A549 (cell line): ENCODE data around the gene RHOC. TPM values are rescaled to one million over a fixed set of nuclear protein-coding genes. Genes with fewer than 3 reads are reported as not detected.

Source experiments
- ATAC-seq, 2 experiments: fragments of 200-7000 bp in 1 of 2; fragments of >200 bp in 1 of 2; cut with Nextera tagmentation in 1 of 2; cut with Tn5 transposase in 1 of 2; 3 replicates each; pipeline versions ENCODE4 v1.8.0 to v1.9.1; 2018 to 2020; ENCODE audit warnings: mild to moderate bottlenecking in 1 of 2, moderate library complexity in 1 of 2
- CTCF ChIA-PET: fragments of 300-600 bp; sonication (Branson Sonifier 250); formaldehyde crosslinking; extraction: SDS; loops from one replicate; lab custom pipeline; 2021; ENCODE audit warnings: antibody characterized with exemption, inconsistent platforms; lab: Yijun Ruan, JAX
- POLR2A ChIA-PET: fragments of 350-600 bp; formaldehyde crosslinking; extraction: SDS; loops from one replicate; lab custom pipeline; 2021; ENCODE audit warnings: antibody characterized with exemption, inconsistent platforms; lab: Yijun Ruan, JAX
- DNase-seq, 2 experiments: peaks; one replicate each; pipeline versions ENCODE4 v3.0.0 to v3.0.0-alpha.2; 2011 to 2016; ENCODE audit warnings: low read depth in 1 of 2, low spot score in 1 of 2
- FAIRE-seq: peaks from 2 replicates; lab custom pipeline; 2011; peaks lifted over from hg19 to GRCh38; lab: Jason Lieb, UNC
- H3K27ac ChIP-seq, 2 experiments: fragments of >200 bp; sonication (Bioruptor Twin); formaldehyde crosslinking; 3 replicates each; pipeline ENCODE4 v1.5.1; 2016 to 2017
- H3K4me1 ChIP-seq: fragments of >200 bp; sonication (Bioruptor Twin); formaldehyde crosslinking; 3 replicates; pipeline ENCODE4 v1.6.1; 2016
- H3K4me2 ChIP-seq: fragments of >200 bp; sonication (Bioruptor Twin); formaldehyde crosslinking; 3 replicates; pipeline ENCODE4 v1.6.1; 2016
- H3K4me3 ChIP-seq: fragments of >200 bp; sonication (Bioruptor Twin); formaldehyde crosslinking; 3 replicates; pipeline ENCODE4 v1.5.1; 2016
- H3K9me3 ChIP-seq: fragments of >200 bp; sonication (Bioruptor Twin); formaldehyde crosslinking; 3 replicates; pipeline ENCODE4 v1.6.1; 2016
- ATOH8 ChIP-seq: fragments of 250-450 bp; sonication (Bioruptor Pico); IDR thresholded peaks from 2 replicates; pipeline ENCODE4 v1.5.0; 2020; ENCODE audit warnings: low read depth, mild to moderate bottlenecking, moderate library complexity
- CHD2 ChIP-seq: fragments of 150-350 bp; IDR thresholded peaks from 2 replicates; pipeline ENCODE4 v1.6.1; 2014; ENCODE audit warnings: low read length; ENCODE audit not compliant: partially characterized antibody
- EHMT2 ChIP-seq: fragments of 200-600 bp; sonication (generic); IDR thresholded peaks from 2 replicates; pipeline ENCODE4 v1.6.1; 2016; ENCODE audit warnings: antibody characterized with exemption, low read depth, mild to moderate bottlenecking, moderate library complexity
- FOSB ChIP-seq: fragments of 250-450 bp; sonication (Bioruptor Pico); IDR thresholded peaks from 2 replicates; pipeline ENCODE4 v1.5.0; 2020; ENCODE audit warnings: mild to moderate bottlenecking, moderate library complexity
- FOSL2 ChIP-seq, 2 experiments: fragments of 450-650 bp in 1 of 2; fragments of >200 bp in 1 of 2; sonication (Bioruptor Twin) in 1 of 2; formaldehyde crosslinking; IDR thresholded peaks; 2 replicates each; pipeline versions ENCODE4 v1.5.0 to v1.6.1; 2016 to 2020; ENCODE audit warnings: mild to moderate bottlenecking in 1 of 2, moderate library complexity in 1 of 2
- GATA3 ChIP-seq: IDR thresholded peaks from 2 replicates; pipeline ENCODE4 v1.6.1; 2012; ENCODE audit warnings: borderline replicate concordance
- HDAC2 ChIP-seq: fragments of 200-600 bp; sonication (generic); IDR thresholded peaks from 2 replicates; pipeline ENCODE4 v1.6.1; 2016
- HMGXB4 ChIP-seq: fragments of 250-450 bp; sonication (Bioruptor Pico); IDR thresholded peaks from 2 replicates; pipeline ENCODE4 v1.5.0; 2021; ENCODE audit warnings: mild to moderate bottlenecking, moderate library complexity, borderline replicate concordance
- HOXA7 ChIP-seq: fragments of 250-450 bp; sonication (Bioruptor Pico); IDR thresholded peaks from 2 replicates; pipeline ENCODE4 v1.5.0; 2020; ENCODE audit warnings: mild to moderate bottlenecking, moderate library complexity
- HOXB5 ChIP-seq: fragments of 250-450 bp; sonication (Bioruptor Pico); IDR thresholded peaks from 2 replicates; pipeline ENCODE4 v1.5.0; 2020; ENCODE audit warnings: mild to moderate bottlenecking, moderate library complexity
- JUN ChIP-seq, 2 experiments: fragments of >200 bp; sonication (Bioruptor Twin); formaldehyde crosslinking; IDR thresholded peaks; 2 replicates in 1 of 2; 3 replicates in 1 of 2; pipeline ENCODE4 v1.6.1; 2016 to 2017
- JUNB ChIP-seq: fragments of >200 bp; sonication (Bioruptor Twin); formaldehyde crosslinking; IDR thresholded peaks from 2 replicates; pipeline ENCODE4 v1.6.1; 2016
- KDM1A ChIP-seq: fragments of 200-600 bp; sonication (generic); IDR thresholded peaks from 2 replicates; pipeline ENCODE4 v1.6.1; 2016; ENCODE audit warnings: low read depth, mild to moderate bottlenecking
- KDM5A ChIP-seq: fragments of 200-600 bp; sonication (generic); IDR thresholded peaks from 2 replicates; pipeline ENCODE4 v1.6.1; 2016; ENCODE audit warnings: antibody characterized with exemption, mild to moderate bottlenecking
- MAZ ChIP-seq: fragments of 150-350 bp; IDR thresholded peaks from 2 replicates; pipeline ENCODE4 v1.6.1; 2014; ENCODE audit warnings: antibody characterized with exemption, low read depth, low read length, borderline replicate concordance
- NPAS2 ChIP-seq: fragments of 250-450 bp; sonication (Bioruptor Pico); IDR thresholded peaks from 2 replicates; pipeline ENCODE4 v1.8.0; 2022; ENCODE audit warnings: mild to moderate bottlenecking, moderate library complexity, borderline replicate concordance
- NR3C1 ChIP-seq: fragments of >200 bp; sonication (Bioruptor Twin); formaldehyde crosslinking; IDR thresholded peaks from 3 replicates; pipeline ENCODE4 v1.6.1; 2017
- PBX3 ChIP-seq: IDR thresholded peaks from 2 replicates; pipeline ENCODE4 v1.6.1; 2012
- RAD21 ChIP-seq, 2 experiments: fragments of >200 bp in 1 of 2; sonication (Bioruptor Twin) in 1 of 2; formaldehyde crosslinking in 1 of 2; IDR thresholded peaks in 1 of 2; conservative IDR thresholded peaks in 1 of 2; 2 replicates in 1 of 2; 3 replicates in 1 of 2; pipeline ENCODE4 v1.6.1; 2012 to 2018; ENCODE audit warnings: inconsistent platforms in 1 of 2
- RCOR1 ChIP-seq: fragments of 150-350 bp; IDR thresholded peaks from 2 replicates; pipeline ENCODE4 v1.6.1; 2014; ENCODE audit warnings: antibody characterized with exemption, low read length, low read depth
- SMC3 ChIP-seq: fragments of >200 bp; sonication (Bioruptor Twin); formaldehyde crosslinking; IDR thresholded peaks from 3 replicates; pipeline ENCODE4 v1.6.1; 2018; ENCODE audit warnings: inconsistent platforms
- TFCP2L1 ChIP-seq: fragments of 250-450 bp; sonication (Bioruptor Pico); IDR thresholded peaks from 2 replicates; pipeline ENCODE4 v1.5.0; 2021; ENCODE audit warnings: mild to moderate bottlenecking
- ZNF302 ChIP-seq: fragments of 250-450 bp; sonication (Bioruptor Pico); IDR thresholded peaks from 2 replicates; pipeline ENCODE4 v1.9.0; 2021; ENCODE audit warnings: inconsistent platforms, mild to moderate bottlenecking, moderate library complexity
- WGBS: methylation state at CpG from one replicate; pipeline ENCODE4 v1.1.6; 2017; ENCODE audit errors: missing lambda C conversion rate; 5-methylcytosine and 5-hydroxymethylcytosine counted together
- polyA plus RNA-seq, 4 experiments: library from polyadenylated mRNA; depleted of rRNA in 3 of 4; stranded (reverse); fragments of >200 nt; fragmentation: RNase III in 1 of 4; extraction: RNeasy Plus Mini Kit Qiagen cat#74134 plus additional on column Dnase treatment in 1 of 4; gene quantifications; 2 replicates in 3 of 4; 3 replicates in 1 of 4; pipeline ENCODE4 v1.2.3, GENCODE V29; 2011 to 2017

The RHOC gene
- polyA plus RNA-seq, 2 of the 4 experiments (the other 2 are of a cell fraction), result 255 to 296 TPM

GRCh38 chr1:112715264-112716053 is 8.5 kb upstream of the RHOC start, which contains the start of gene PPM1J:
PPM1J (minus strand) TSS chr1:112715332; CDS start chr1:112715301, 31 bp downstream.
- Histone ChIP-seq H3K4me3 (peak within 1 kb of the TSS; percentile 72), H3K27ac (peak within 1 kb of the TSS; percentile 55 to 84; a peak in 5 of 6 replicates), H3K9me3 (no peaks in the 10 kb centered on the region), H3K4me1 (peaks cover 4% of the 10 kb centered on the region; the same call in 2 of the 3 replicates), H3K4me2 (peak within 1 kb of the TSS; percentile 96)
- POLR2A ChIA-PET, result interaction anchor here (0.7 to 1.9 kb wide), 5 partner anchors 9 to 358 kb away, joined by 3 to 12 read pairs (median 3); partner anchors contain the start of genes LRIG2, RHOC and SLC16A1
- WGBS, result 4% methylated on average over 5 of the region's 51 CpGs
- peak; percentile 79 to 85 for DNase-seq
- no peak for FAIRE-seq
- TF ChIP-seq KDM1A, result no peak
- TF ChIP-seq JUNB, result no peak
- no peak for TF ChIP-seq GATA3
- no peak for TF ChIP-seq NR3C1
- TF ChIP-seq HOXB5, result no peak
- peak; percentile 68 to 84 for ATAC-seq
- CTCF ChIA-PET, result interaction anchor here (0.6 to 18.0 kb wide), 50 partner anchors 8 to 963 kb away, joined by 3 to 576 read pairs (median 4); partner anchors contain the start of genes LRIG2, MOV10 and SLC16A1

- Histone ChIP-seq H3K4me3 (peak overlapping the region; percentile 72), H3K27ac (peak overlapping the region; percentile 55 to 84; a peak in 5 of 6 replicates), H3K4me2 (peak overlapping the region; percentile 96), H3K4me1 (peaks cover 4% of the 10 kb centered on the region; the same call in 2 of the 3 replicates), H3K9me3 (no peaks in the 10 kb centered on the region)
- TF ChIP-seq JUN (IDR thresholded peaks at IDR 0.05) (no peak), CHD2 (no peak), MAZ (no peak)
- CTCF ChIA-PET, result interaction anchor here (0.9 to 18.0 kb wide), 16 partner anchors 7 to 358 kb away, joined by 3 to 576 read pairs (median 12); partner anchors contain the start of genes LRIG2 and MOV10
- FAIRE-seq, result no peak
- 14% methylated on average over 24 of the region's 86 CpGs for WGBS
- no peak for DNase-seq
- POLR2A ChIA-PET, result interaction anchor here (0.7 to 1.9 kb wide), 3 partner anchors 242 to 358 kb away, joined by 3 to 12 read pairs (median 3); partner anchors contain the start of gene LRIG2
- peak; percentile 16 to 20 for ATAC-seq
Measured at GRCh38 chr1:112714313-112715263, 7.7 kb upstream of the RHOC start.

GRCh38 chr1:112713466-112714312 is 6.8 kb upstream of the RHOC start:
- Histone ChIP-seq H3K4me2 (peak overlapping the region; percentile 96), H3K9me3 (no peaks in the 10 kb centered on the region), H3K4me1 (peaks cover 4% of the 10 kb centered on the region; the same call in 2 of the 3 replicates), H3K27ac (peak overlapping the region in 1 of 2 experiments; percentile 84; a peak in 1 of 6 replicates), H3K4me3 (no peak overlapping the region; the same call in 1 of the 3 replicates)
- DNase-seq (no peak), FAIRE-seq (no peak), ATAC-seq (no peak)
- ChIA-PET POLR2A (no interaction called here), CTCF (interaction anchor here (4.1 to 18.0 kb wide), 2 partner anchors 10 to 90 kb away, joined by 18 to 576 read pairs; no protein-coding TSS in a partner anchor)
- 91% methylated on average over 9 of the region's 14 CpGs for WGBS
- TF ChIP-seq FOSL2 (IDR thresholded peaks at IDR 0.05) (no peak), FOSL2 (CRISPR knock-in tag; IDR thresholded peaks at IDR 0.05) (no peak), RAD21 (conservative IDR thresholded peaks at IDR 0.05 in 1 of 2, IDR thresholded peaks at IDR 0.05 in 1 of 2) (no peak), HDAC2 (no peak), SMC3 (no peak), PBX3 (no peak), RCOR1 (no peak), KDM5A (no peak), EHMT2 (no peak), ZNF302 (CRISPR knock-in tag) (no peak), ATOH8 (CRISPR knock-in tag) (no peak), TFCP2L1 (CRISPR knock-in tag) (no peak), KDM1A (no peak), NR3C1 (no peak), HMGXB4 (CRISPR knock-in tag) (no peak), NPAS2 (no peak), FOSB (no peak), HOXA7 (CRISPR knock-in tag) (no peak)
